Liver (tissue), 9 donors: Measurements from ENCODE around the gene LSM7. TPM values are rescaled to one million over a fixed set of nuclear protein-coding genes. Genes with fewer than 3 reads are reported as not detected.

Experiments used
- DNase-seq: peaks from one replicate; pipeline ENCODE4 v3.0.0-alpha.2; 2017; ENCODE audit warnings: low spot score
- H3K27ac ChIP-seq, 2 donors: one replicate each; pipeline ENCODE4 v1.7.0; 2013; ENCODE audit warnings: inconsistent platforms in 2 of 2, low read length in 2 of 2, control low read depth in 1 of 2, low read depth in 1 of 2, mild to moderate bottlenecking in 1 of 2
- H3K27me3 ChIP-seq, 4 donors: one replicate each; pipeline versions ENCODE4 v1.6.1 to v1.7.0; 2013; ENCODE audit warnings: low read length in 3 of 4, inconsistent platforms in 1 of 4, mild to moderate bottlenecking in 1 of 4, moderate library complexity in 1 of 4; ENCODE audit not compliant: control insufficient read depth in 4 of 4, insufficient read depth in 4 of 4
- H3K36me3 ChIP-seq, 4 donors: one replicate each; pipeline versions ENCODE4 v1.6.1 to v1.7.0; 2013; ENCODE audit warnings: low read length in 3 of 4, mild to moderate bottlenecking in 3 of 4, low read depth in 1 of 4, moderate library complexity in 1 of 4; ENCODE audit not compliant: control insufficient read depth in 4 of 4, insufficient read depth in 3 of 4
- H3K4me1 ChIP-seq, 4 donors: one replicate each; pipeline versions ENCODE4 v1.6.1 to v1.7.0; 2013; ENCODE audit warnings: low read length in 3 of 4, mild to moderate bottlenecking in 3 of 4, moderate library complexity in 1 of 4; ENCODE audit not compliant: control insufficient read depth in 4 of 4, insufficient read depth in 4 of 4
- H3K4me3 ChIP-seq, 3 donors: one replicate each; pipeline versions ENCODE4 v1.6.1 to v1.7.0; 2013; ENCODE audit warnings: low read length in 3 of 3, control low read depth in 1 of 3, low read depth in 1 of 3, mild to moderate bottlenecking in 1 of 3
- H3K9ac ChIP-seq, 2 donors: one replicate each; pipeline ENCODE4 v1.7.0; 2013; ENCODE audit warnings: low read length in 2 of 2, mild to moderate bottlenecking in 2 of 2, moderate library complexity in 2 of 2, control low read depth in 1 of 2, low read depth in 1 of 2
- H3K9me3 ChIP-seq, 4 donors: one replicate each; pipeline versions ENCODE4 v1.6.1 to v1.7.0; 2013; ENCODE audit warnings: low read length in 3 of 4; ENCODE audit not compliant: control insufficient read depth in 4 of 4
- ATF3 ChIP-seq: IDR thresholded peaks from 2 replicates; pipeline ENCODE4 v1.6.1; 2016; ENCODE audit warnings: antibody characterized with exemption
- CTCF ChIP-seq: fragments of 150-350 bp; IDR thresholded peaks from 2 replicates; pipeline ENCODE4 v1.5.1; 2017; ENCODE audit warnings: improper control_type of control experiment, low read depth, low read length; ENCODE audit not compliant: missing input control
- EGR1 ChIP-seq, 2 donors: IDR thresholded peaks; 2 replicates each; pipeline ENCODE4 v1.6.1; 2016 to 2018; ENCODE audit warnings: antibody characterized with exemption in 2 of 2, low read depth in 2 of 2
- HNF4A ChIP-seq, 2 donors: conservative IDR thresholded peaks; 2 replicates each; pipeline ENCODE4 v1.6.1; 2016; ENCODE audit warnings: antibody characterized with exemption in 2 of 2, mild to moderate bottlenecking in 2 of 2
- HNF4G ChIP-seq: IDR thresholded peaks from 2 replicates; pipeline ENCODE4 v1.6.1; 2016; ENCODE audit warnings: antibody characterized with exemption
- JUND ChIP-seq, 2 donors: IDR thresholded peaks; 2 replicates each; pipeline ENCODE4 v1.6.1; 2016; ENCODE audit warnings: antibody characterized with exemption in 2 of 2
- MAX ChIP-seq: IDR thresholded peaks from 2 replicates; pipeline ENCODE4 v1.6.1; 2016; ENCODE audit warnings: antibody characterized with exemption
- RAD21 ChIP-seq, 2 donors: IDR thresholded peaks; 2 replicates each; pipeline ENCODE4 v1.6.1; 2016; ENCODE audit warnings: antibody characterized with exemption in 2 of 2, mild to moderate bottlenecking in 2 of 2
- REST ChIP-seq: IDR thresholded peaks from 2 replicates; pipeline ENCODE4 v1.6.1; 2016; ENCODE audit warnings: antibody characterized with exemption, mild to moderate bottlenecking
- RXRA ChIP-seq, 2 donors: IDR thresholded peaks; 2 replicates each; pipeline ENCODE4 v1.6.1; 2017 to 2018; ENCODE audit warnings: antibody characterized with exemption in 2 of 2, mild to moderate bottlenecking in 1 of 2
- TAF1 ChIP-seq: conservative IDR thresholded peaks from 2 replicates; pipeline ENCODE4 v1.6.1; 2016; ENCODE audit warnings: antibody characterized with exemption, mild to moderate bottlenecking
- YY1 ChIP-seq: IDR thresholded peaks from 2 replicates; pipeline ENCODE4 v1.6.1; 2016; ENCODE audit warnings: antibody characterized with exemption, mild to moderate bottlenecking
- ZBTB33 ChIP-seq: IDR thresholded peaks from 2 replicates; pipeline ENCODE4 v1.6.1; 2016; ENCODE audit warnings: antibody characterized with exemption
- WGBS: extraction: QIAGEN DNeasy Blood & Tissue Kit; methylation state at CpG from one replicate; pipeline ENCODE4 v1.1.7; 2013; 5-methylcytosine and 5-hydroxymethylcytosine counted together
- polyA plus RNA-seq, 2 donors: library from polyadenylated mRNA; stranded (reverse) in 1 of 2; unstranded in 1 of 2; fragments of 200-250 nt in 1 of 2; fragments of >200 nt in 1 of 2; fragmentation: Nextera tagmentation in 1 of 2; extraction: Ambion mirVana in 1 of 2; gene quantifications; one replicate each; pipeline versions ENCODE4 v1.2.1 to v1.2.3, GENCODE V29; 2013 to 2015
- total RNA-seq, 2 donors: library from RNA; depleted of rRNA; stranded (reverse); fragments of >200 nt; gene quantifications; one replicate each; pipeline ENCODE4 v1.2.3, GENCODE V29; 2014
- donor health status: healthy.
- donor health status: healthy.
- donor health status: healthy.
- donor health status: healthy.
- donor health status: healthy.

Gene LSM7
- total and polyA plus RNA-seq, 4 donors, result 23.6 to 59.9 (median 38.5) TPM

- H3K4me1 ChIP-seq, result no peaks in the 10 kb centered on the region
- no peak overlapping the region for H3K4me3 ChIP-seq
- TF ChIP-seq RXRA (IDR thresholded peaks at IDR 0.05) (no peak), REST (no peak), ATF3 (no peak), ZBTB33 (no peak), JUND (IDR thresholded peaks at IDR 0.05) (no peak), HNF4G (no peak), CTCF (no peak), MAX (no peak), TAF1 (no peak), RAD21 (IDR thresholded peaks at IDR 0.05) (no peak)
- 96% methylated on average over 54 of the region's 54 CpGs for WGBS
- H3K27me3 ChIP-seq, result no peaks in the 10 kb centered on the region
- H3K9me3 ChIP-seq, result no peaks in the 10 kb centered on the region
- no peak overlapping the region for H3K9ac ChIP-seq
- H3K36me3 ChIP-seq, result peaks cover 0 to 19% (median 3%) of the 10 kb centered on the region in 4 donors
- no peak for DNase-seq
- H3K27ac ChIP-seq, result no peak overlapping the region
These were observed 10.6 kb upstream of the LSM7 start for GRCh38 chr19:2338751-2339643.

- H3K4me1 ChIP-seq, result peaks cover 0 to 2% (median 0%) of the 10 kb centered on the region in 4 donors
- H3K9me3 ChIP-seq, result no peaks in the 10 kb centered on the region
- no peak for DNase-seq
- H3K27ac ChIP-seq, result no peak overlapping the region
- no peak overlapping the region for H3K9ac ChIP-seq
- no peak overlapping the region for H3K4me3 ChIP-seq
- TF ChIP-seq ATF3 (no peak), HNF4G (no peak), CTCF (no peak), ZBTB33 (no peak), MAX (no peak), YY1 (no peak), HNF4A (conservative IDR thresholded peaks at IDR 0.05) (no peak), EGR1 (IDR thresholded peaks at IDR 0.05; ENCODE audit: low read depth in 2 of 2) (no peak)
- H3K27me3 ChIP-seq, result no peaks in the 10 kb centered on the region
- H3K36me3 ChIP-seq, result peaks cover 0 to 18% (median 3%) of the 10 kb centered on the region in 4 donors
- 98% methylated on average over 21 of the region's 21 CpGs for WGBS
These were observed 9.7 kb upstream of the LSM7 start for GRCh38 chr19:2338055-2338615.
